HepG2 (cell line): ENCODE measurements around the gene SLC29A3. TPM values are rescaled to one million over a fixed set of nuclear protein-coding genes. Genes with fewer than 3 reads are reported as not detected.

ENCODE experiments used
- CERS6 ChIP-seq: sonication (generic); formaldehyde crosslinking; IDR thresholded peaks from 2 replicates; pipeline ENCODE4 v1.5.0; 2020; ENCODE audit warnings: missing genetic modification reagents
- EZH2 ChIP-seq: conservative IDR thresholded peaks from 2 replicates; pipeline ENCODE4 v1.6.1; 2012; ENCODE audit warnings: mild to moderate bottlenecking, low read depth, low read length, moderate library complexity
- FOXO1 ChIP-seq: sonication (generic); formaldehyde crosslinking; IDR thresholded peaks from 2 replicates; pipeline ENCODE4 v1.4.0; 2020; ENCODE audit warnings: missing genetic modification reagents
- HOXA7 ChIP-seq: sonication (generic); formaldehyde crosslinking; IDR thresholded peaks from 2 replicates; pipeline ENCODE4 v1.8.1; 2022; ENCODE audit warnings: mild to moderate bottlenecking, missing genetic modification reagents, moderate library complexity
- NFATC3 ChIP-seq: sonication (generic); formaldehyde crosslinking; IDR thresholded peaks from 2 replicates; pipeline ENCODE4 v1.5.1; 2020; ENCODE audit warnings: mild to moderate bottlenecking, missing genetic modification reagents
- NFKB2 ChIP-seq: sonication (generic); formaldehyde crosslinking; IDR thresholded peaks from 2 replicates; pipeline ENCODE4 v1.4.0; 2020; ENCODE audit warnings: missing genetic modification reagents, borderline replicate concordance
- POLR2A ChIP-seq, 2 experiments: IDR thresholded peaks; 2 replicates each; pipeline ENCODE4 v1.6.1; 2011; ENCODE audit warnings: low read depth in 2 of 2, low read length in 2 of 2, mild to moderate bottlenecking in 1 of 2, moderate library complexity in 1 of 2; ENCODE audit not compliant: insufficient read depth in 1 of 2
- SIX1 ChIP-seq: sonication (generic); formaldehyde crosslinking; IDR thresholded peaks from 2 replicates; pipeline ENCODE4 v1.4.0; 2020; ENCODE audit warnings: missing genetic modification reagents, borderline replicate concordance
- SMAD9 ChIP-seq: sonication (generic); formaldehyde crosslinking; IDR thresholded peaks from 2 replicates; pipeline ENCODE4 v1.5.1; 2020; ENCODE audit warnings: mild to moderate bottlenecking, missing genetic modification reagents
- SRSF4 ChIP-seq: fragments of 200-400 bp; formaldehyde crosslinking; IDR thresholded peaks from one replicate; pipeline ENCODE4 v1.6.1; 2018; ENCODE audit warnings: mild to moderate bottlenecking, low read depth, low read length, moderate library complexity; ENCODE audit not compliant: poor library complexity, severe bottlenecking
- TRIM24 ChIP-seq: sonication (generic); formaldehyde crosslinking; IDR thresholded peaks from 2 replicates; pipeline ENCODE4 v1.8.0; 2022; ENCODE audit warnings: mild to moderate bottlenecking, missing genetic modification reagents
- ZBTB42 ChIP-seq: sonication (generic); formaldehyde crosslinking; IDR thresholded peaks from 2 replicates; pipeline ENCODE4 v1.5.0; 2020; ENCODE audit warnings: mild to moderate bottlenecking, missing genetic modification reagents
- ZFP62 ChIP-seq: sonication (generic); formaldehyde crosslinking; IDR thresholded peaks from 2 replicates; pipeline ENCODE4 v1.4.0; 2020; ENCODE audit warnings: missing genetic modification reagents
- ZNF180 ChIP-seq: sonication (generic); formaldehyde crosslinking; IDR thresholded peaks from 2 replicates; pipeline ENCODE4 v1.4.0; 2020; ENCODE audit warnings: low read depth, missing genetic modification reagents, borderline replicate concordance
- ZNF292 ChIP-seq: sonication (generic); formaldehyde crosslinking; IDR thresholded peaks from 2 replicates; pipeline ENCODE4 v1.8.1; 2022; ENCODE audit warnings: mild to moderate bottlenecking, low read depth, missing genetic modification reagents, borderline replicate concordance
- ZNF296 ChIP-seq: sonication (generic); formaldehyde crosslinking; conservative IDR thresholded peaks from 2 replicates; pipeline ENCODE4 v1.5.0; 2020; ENCODE audit warnings: mild to moderate bottlenecking, missing genetic modification reagents
- ZNF382 ChIP-seq: sonication (generic); formaldehyde crosslinking; IDR thresholded peaks from 2 replicates; pipeline ENCODE4 v1.5.0; 2020; ENCODE audit warnings: missing genetic modification reagents, mild to moderate bottlenecking, borderline replicate concordance
- ZNF557 ChIP-seq: sonication (generic); formaldehyde crosslinking; IDR thresholded peaks from 2 replicates; pipeline ENCODE4 v1.4.0; 2020; ENCODE audit warnings: missing genetic modification reagents
- ZNF572 ChIP-seq: sonication (generic); formaldehyde crosslinking; IDR thresholded peaks from 2 replicates; pipeline ENCODE4 v1.5.1; 2020; ENCODE audit warnings: mild to moderate bottlenecking, missing genetic modification reagents
- ZNF605 ChIP-seq: sonication (generic); formaldehyde crosslinking; IDR thresholded peaks from 2 replicates; pipeline ENCODE4 v1.8.0; 2022; ENCODE audit warnings: mild to moderate bottlenecking, missing genetic modification reagents
- ZNF672 ChIP-seq: sonication (generic); formaldehyde crosslinking; IDR thresholded peaks from 2 replicates; pipeline ENCODE4 v1.8.1; 2022; ENCODE audit warnings: missing genetic modification reagents
- ZNF691 ChIP-seq: sonication (generic); formaldehyde crosslinking; IDR thresholded peaks from 2 replicates; pipeline ENCODE4 v1.4.0; 2020; ENCODE audit warnings: missing genetic modification reagents, low read depth, mild to moderate bottlenecking, borderline replicate concordance
- ZNF720 ChIP-seq: sonication (generic); formaldehyde crosslinking; IDR thresholded peaks from 2 replicates; pipeline ENCODE4 v1.4.0; 2020; ENCODE audit warnings: missing genetic modification reagents
- ZNF891 ChIP-seq: sonication (generic); formaldehyde crosslinking; IDR thresholded peaks from 2 replicates; pipeline ENCODE4 v1.5.0; 2020; ENCODE audit warnings: mild to moderate bottlenecking, missing genetic modification reagents
- ZSCAN20 ChIP-seq: sonication (generic); formaldehyde crosslinking; IDR thresholded peaks from 2 replicates; pipeline ENCODE4 v1.4.0; 2020; ENCODE audit warnings: missing genetic modification reagents, mild to moderate bottlenecking, borderline replicate concordance
- polyA plus RNA-seq, 8 experiments: library from polyadenylated mRNA; depleted of rRNA in 3 of 8; stranded (reverse) in 7 of 8; unstranded in 1 of 8; fragments of >200 nt; fragmentation: Illumina TruSeq in 4 of 8; extraction: Trizol in 4 of 8; gene quantifications; 2 replicates each; pipeline versions ENCODE4 v1.2.1 to v1.2.3, GENCODE V29; 2011 to 2016; ENCODE audit warnings: low read depth in 4 of 8, missing spikeins in 1 of 8, mixed read lengths in 1 of 8; ENCODE audit not compliant: insufficient read depth in 1 of 8
- total RNA-seq, 5 experiments: library from RNA; depleted of rRNA; stranded (reverse); fragments of >200 nt; fragmentation: Illumina TruSeq; extraction: Trizol; gene quantifications; 2 replicates each; pipeline ENCODE4 v1.2.3, GENCODE V29; 2016; ENCODE audit warnings: low read depth in 1 of 5
- TF ChIP-seq, protein P1 (sequence below): sonication (generic); formaldehyde crosslinking; IDR thresholded peaks from 2 replicates; pipeline ENCODE4 v1.4.0; 2020; ENCODE audit warnings: missing genetic modification reagents, borderline replicate concordance
- TF ChIP-seq, protein P2 (sequence below): sonication (generic); formaldehyde crosslinking; conservative IDR thresholded peaks from 2 replicates; pipeline ENCODE4 v1.8.0; 2022; ENCODE audit warnings: missing genetic modification reagents

The SLC29A3 gene
- total and polyA plus RNA-seq, 2 of the 13 experiments (the other 11 are each of a cell fraction or from before 2014, with no cell fraction given): 8.6 to 11.8 TPM

DNA sequence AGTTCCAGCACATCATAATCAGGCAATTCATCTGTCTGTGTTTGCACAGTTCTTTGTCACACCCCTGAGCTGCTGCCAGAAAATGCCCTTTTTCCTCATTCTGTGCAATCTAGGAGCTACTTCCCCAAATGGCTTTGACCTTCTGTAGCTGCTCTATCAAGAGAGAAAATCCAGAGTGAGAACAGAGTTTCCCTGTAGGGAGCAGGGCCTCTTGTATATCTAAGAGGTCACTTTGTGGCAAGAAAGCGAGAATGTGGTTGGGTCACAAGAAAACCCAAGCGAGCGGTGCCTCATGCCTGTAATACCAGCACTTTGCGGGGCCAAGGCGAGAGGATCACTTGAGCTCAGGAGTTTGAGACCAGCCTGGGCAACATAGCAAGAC, 24.3 kb downstream of the SLC29A3 start (continued):
- no peak for TF ChIP-seq ZNF605 (CRISPR knock-in tag)
- no peak for TF ChIP-seq ZNF691 (CRISPR knock-in tag)
- no peak for TF ChIP-seq ZNF382 (CRISPR knock-in tag)
- TF ChIP-seq EZH2: no peak
- TF ChIP-seq TRIM24: no peak
- no peak for TF ChIP-seq FOXO1 (CRISPR knock-in tag)
- TF ChIP-seq NFATC3 (CRISPR knock-in tag): no peak
- no peak for TF ChIP-seq ZNF891 (CRISPR knock-in tag)
- no peak for TF ChIP-seq ZFP62 (CRISPR knock-in tag)
- no peak for TF ChIP-seq CERS6 (CRISPR knock-in tag)
- TF ChIP-seq SIX1 (CRISPR knock-in tag): no peak
- no peak for TF ChIP-seq SMAD9
- no peak for TF ChIP-seq ZNF572 (CRISPR knock-in tag)
- TF ChIP-seq, protein P1, sequence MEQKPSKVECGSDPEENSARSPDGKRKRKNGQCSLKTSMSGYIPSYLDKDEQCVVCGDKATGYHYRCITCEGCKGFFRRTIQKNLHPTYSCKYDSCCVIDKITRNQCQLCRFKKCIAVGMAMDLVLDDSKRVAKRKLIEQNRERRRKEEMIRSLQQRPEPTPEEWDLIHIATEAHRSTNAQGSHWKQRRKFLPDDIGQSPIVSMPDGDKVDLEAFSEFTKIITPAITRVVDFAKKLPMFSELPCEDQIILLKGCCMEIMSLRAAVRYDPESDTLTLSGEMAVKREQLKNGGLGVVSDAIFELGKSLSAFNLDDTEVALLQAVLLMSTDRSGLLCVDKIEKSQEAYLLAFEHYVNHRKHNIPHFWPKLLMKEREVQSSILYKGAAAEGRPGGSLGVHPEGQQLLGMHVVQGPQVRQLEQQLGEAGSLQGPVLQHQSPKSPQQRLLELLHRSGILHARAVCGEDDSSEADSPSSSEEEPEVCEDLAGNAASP (CRISPR knock-in tag): no peak
- TF ChIP-seq, protein P2, sequence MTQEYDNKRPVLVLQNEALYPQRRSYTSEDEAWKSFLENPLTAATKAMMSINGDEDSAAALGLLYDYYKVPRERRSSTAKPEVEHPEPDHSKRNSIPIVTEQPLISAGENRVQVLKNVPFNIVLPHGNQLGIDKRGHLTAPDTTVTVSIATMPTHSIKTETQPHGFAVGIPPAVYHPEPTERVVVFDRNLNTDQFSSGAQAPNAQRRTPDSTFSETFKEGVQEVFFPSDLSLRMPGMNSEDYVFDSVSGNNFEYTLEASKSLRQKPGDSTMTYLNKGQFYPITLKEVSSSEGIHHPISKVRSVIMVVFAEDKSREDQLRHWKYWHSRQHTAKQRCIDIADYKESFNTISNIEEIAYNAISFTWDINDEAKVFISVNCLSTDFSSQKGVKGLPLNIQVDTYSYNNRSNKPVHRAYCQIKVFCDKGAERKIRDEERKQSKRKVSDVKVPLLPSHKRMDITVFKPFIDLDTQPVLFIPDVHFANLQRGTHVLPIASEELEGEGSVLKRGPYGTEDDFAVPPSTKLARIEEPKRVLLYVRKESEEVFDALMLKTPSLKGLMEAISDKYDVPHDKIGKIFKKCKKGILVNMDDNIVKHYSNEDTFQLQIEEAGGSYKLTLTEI (CRISPR knock-in tag): no peak
- no peak for TF ChIP-seq SRSF4
- TF ChIP-seq POLR2A (IDR thresholded peaks at IDR 0.05; ENCODE audit: insufficient read depth in 1 of 2, low read depth in 2 of 2, low read length in 2 of 2): no peak
- no peak for TF ChIP-seq ZNF720 (CRISPR knock-in tag)
- peak; percentile 62; the same call in 1 of the 2 replicates for TF ChIP-seq ZNF292 (CRISPR knock-in tag)
- TF ChIP-seq ZNF672: no peak
- no peak for TF ChIP-seq ZNF180
- TF ChIP-seq ZNF296: no peak
- no peak for TF ChIP-seq ZNF557 (CRISPR knock-in tag)
- no peak for TF ChIP-seq NFKB2 (CRISPR knock-in tag)
- TF ChIP-seq ZBTB42 (CRISPR knock-in tag): peak; percentile 74; the same call in 1 of the 2 replicates
- no peak for TF ChIP-seq ZSCAN20
- no peak for TF ChIP-seq HOXA7 (CRISPR knock-in tag)
